Measurements from ENCODE around the gene RALGDS. TPM values are rescaled to one million over a fixed set of nuclear protein-coding genes. Genes with fewer than 3 reads are reported as not detected.

The RALGDS gene
- total RNA-seq, 1 donor from 2014 or later: 39.9 TPM

- DNase-seq (ENCODE audit: low read depth): no peak
Measured at GRCh38 chr9:133154097-133154989, 33.3 kb upstream of the RALGDS start.

GRCh38 chr9:133153227-133154096 lies 32.4 kb upstream of the RALGDS start:
- DNase-seq (ENCODE audit: low read depth): no peak
- no peak for TF ChIP-seq CTCF (IDR thresholded peaks at IDR 0.05; ENCODE audit: insufficient read depth, low read length, poor library complexity, severe bottlenecking)
- no peaks in the 10 kb centered on the region for H3K27me3 ChIP-seq (ENCODE audit: control insufficient read depth, insufficient read depth, low read length)
- no peak overlapping the region for H3K4me3 ChIP-seq (ENCODE audit: low read depth, low read length)
- no peaks in the 10 kb centered on the region for H3K36me3 ChIP-seq (ENCODE audit: control insufficient read depth, insufficient read depth, low read length)

More at GRCh38 chr9:133154097-133154989, 33.3 kb upstream of the RALGDS start:
- Histone ChIP-seq H3K4me3 (ENCODE audit: low read depth, low read length) (no peak overlapping the region), H3K27me3 (ENCODE audit: control insufficient read depth, insufficient read depth, low read length) (no peaks in the 10 kb centered on the region), H3K36me3 (ENCODE audit: control insufficient read depth, insufficient read depth, low read length) (no peaks in the 10 kb centered on the region)
- TF ChIP-seq CTCF (IDR thresholded peaks at IDR 0.05; ENCODE audit: insufficient read depth, low read length, poor library complexity, severe bottlenecking): no peak

- H3K27me3 ChIP-seq (ENCODE audit: control insufficient read depth, insufficient read depth, low read length): no peaks in the 10 kb centered on the region
- no peaks in the 10 kb centered on the region for H3K36me3 ChIP-seq (ENCODE audit: control insufficient read depth, insufficient read depth, low read length)
- DNase-seq (ENCODE audit: low read depth): no peak
- no peak overlapping the region for H3K4me3 ChIP-seq (ENCODE audit: low read depth, low read length)
- no peak for TF ChIP-seq CTCF (IDR thresholded peaks at IDR 0.05; ENCODE audit: insufficient read depth, low read length, poor library complexity, severe bottlenecking)
Measured at GRCh38 chr9:133151601-133152525, 30.8 kb upstream of the RALGDS start.

- Histone ChIP-seq H3K36me3 (ENCODE audit: control insufficient read depth, insufficient read depth, low read length) (no peaks in the 10 kb centered on the region), H3K27me3 (ENCODE audit: control insufficient read depth, insufficient read depth, low read length) (no peaks in the 10 kb centered on the region), H3K4me3 (ENCODE audit: low read depth, low read length) (no peak overlapping the region)
- no peak for TF ChIP-seq CTCF (IDR thresholded peaks at IDR 0.05; ENCODE audit: insufficient read depth, low read length, poor library complexity, severe bottlenecking)
- DNase-seq (ENCODE audit: low read depth): no peak
Measured at GRCh38 chr9:133151041-133151440, 30.0 kb upstream of the RALGDS start.
